Measurements from ENCODE around the gene CTXN3.

The CTXN3 gene

DNA sequence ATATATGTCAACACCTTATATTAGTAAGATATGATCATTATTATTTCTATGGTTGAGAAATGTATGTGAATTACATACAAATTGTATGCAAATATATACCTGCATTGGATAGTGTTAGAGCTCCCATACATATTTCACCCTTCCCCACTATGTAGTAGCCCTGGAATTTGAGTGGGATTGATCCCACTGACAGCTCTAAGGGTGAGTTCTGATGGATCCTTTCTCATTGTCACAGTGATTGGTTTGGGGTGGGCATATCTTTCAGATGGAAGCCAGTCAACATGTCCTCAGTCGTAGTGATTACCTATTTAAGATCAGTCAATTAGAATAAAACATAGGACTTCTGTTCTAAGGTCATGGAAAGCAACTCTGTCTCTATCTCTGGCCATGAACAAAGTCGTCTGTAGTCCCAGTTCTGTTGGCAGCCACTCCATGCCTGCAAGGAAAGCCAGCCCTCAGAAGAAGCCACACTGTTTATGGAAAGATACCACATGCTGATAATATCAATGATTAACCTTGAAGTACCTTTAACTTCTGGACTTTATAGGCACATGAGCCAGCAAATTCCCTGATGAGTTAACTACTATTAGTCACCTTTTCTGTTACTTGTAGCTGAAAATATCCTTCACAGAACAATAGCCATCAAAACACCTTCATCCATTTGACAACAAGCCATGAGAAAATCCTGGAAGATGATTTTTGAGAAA lies 49.2 kb downstream of the CTXN3 start:
- DNase-seq (ENCODE audit: low read depth in 2 of 2): no peak

DNA sequence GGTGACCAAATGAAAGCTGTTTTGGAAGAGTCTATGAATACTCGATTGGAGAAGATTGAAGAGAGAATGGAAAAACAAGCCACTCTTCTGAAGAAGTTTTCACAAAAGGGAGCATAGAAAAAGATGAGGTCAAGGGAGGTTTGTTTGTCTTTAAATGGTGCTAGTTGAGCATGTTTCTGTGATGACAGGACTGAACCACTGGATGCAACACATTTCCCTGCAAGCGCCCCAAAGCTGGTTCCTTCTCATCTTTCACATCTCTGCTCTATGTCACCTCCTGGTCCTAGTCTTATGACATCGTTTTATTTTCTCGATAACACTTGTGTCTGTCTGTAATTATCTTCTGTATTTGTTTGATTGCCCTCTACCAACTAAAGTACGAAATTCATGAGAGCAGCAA lies 50.5 kb downstream of the CTXN3 start:
- no peak for DNase-seq (ENCODE audit: low read depth in 2 of 2)

DNA sequence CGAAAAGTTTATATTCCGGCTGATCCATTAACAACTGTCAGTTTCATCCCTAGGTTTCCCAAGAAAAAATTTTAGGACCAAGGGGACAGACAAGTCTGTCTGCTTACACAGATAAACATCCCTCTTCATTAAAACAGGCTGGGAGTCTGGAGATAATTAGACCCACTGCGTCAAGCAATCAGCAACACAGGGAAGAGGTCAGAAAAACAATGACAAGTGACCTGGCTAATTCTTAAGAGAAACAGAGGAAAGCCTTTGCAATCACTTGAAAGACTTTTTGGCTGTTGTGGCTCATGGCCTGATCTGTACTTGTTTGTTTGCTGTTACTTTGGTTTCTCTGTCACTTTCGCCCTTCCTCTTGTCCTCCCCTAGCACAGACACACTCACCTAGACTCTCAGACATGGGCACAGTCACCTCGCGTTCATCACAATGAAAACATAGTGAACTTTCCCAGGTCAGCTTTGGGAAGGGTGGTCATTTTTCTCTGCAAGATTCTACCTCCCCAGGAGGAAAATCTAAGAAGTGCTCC lies 51.4 kb downstream of the CTXN3 start:
- no peak for DNase-seq (ENCODE audit: low read depth in 2 of 2)

DNA sequence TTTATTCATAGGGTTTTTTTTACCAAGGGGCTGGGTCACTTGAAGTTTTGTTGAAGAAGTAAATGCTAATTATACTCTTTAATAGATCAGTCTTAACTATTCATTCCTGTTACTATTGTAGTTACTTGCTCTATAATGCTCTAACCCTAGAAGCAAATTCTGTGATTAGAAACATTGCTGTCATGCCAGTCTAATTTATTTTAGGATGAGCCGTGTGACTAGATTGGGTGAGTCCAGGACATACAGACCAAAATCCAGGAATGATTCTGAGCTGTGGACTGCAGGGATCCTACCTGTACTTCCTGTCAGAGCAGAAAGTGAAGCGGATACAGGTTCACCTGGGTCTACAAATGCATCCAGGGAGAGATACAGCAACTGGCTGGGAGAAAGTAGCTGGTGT lies 53.6 kb downstream of the CTXN3 start:
- no peak for DNase-seq (ENCODE audit: low read depth in 2 of 2)

DNA sequence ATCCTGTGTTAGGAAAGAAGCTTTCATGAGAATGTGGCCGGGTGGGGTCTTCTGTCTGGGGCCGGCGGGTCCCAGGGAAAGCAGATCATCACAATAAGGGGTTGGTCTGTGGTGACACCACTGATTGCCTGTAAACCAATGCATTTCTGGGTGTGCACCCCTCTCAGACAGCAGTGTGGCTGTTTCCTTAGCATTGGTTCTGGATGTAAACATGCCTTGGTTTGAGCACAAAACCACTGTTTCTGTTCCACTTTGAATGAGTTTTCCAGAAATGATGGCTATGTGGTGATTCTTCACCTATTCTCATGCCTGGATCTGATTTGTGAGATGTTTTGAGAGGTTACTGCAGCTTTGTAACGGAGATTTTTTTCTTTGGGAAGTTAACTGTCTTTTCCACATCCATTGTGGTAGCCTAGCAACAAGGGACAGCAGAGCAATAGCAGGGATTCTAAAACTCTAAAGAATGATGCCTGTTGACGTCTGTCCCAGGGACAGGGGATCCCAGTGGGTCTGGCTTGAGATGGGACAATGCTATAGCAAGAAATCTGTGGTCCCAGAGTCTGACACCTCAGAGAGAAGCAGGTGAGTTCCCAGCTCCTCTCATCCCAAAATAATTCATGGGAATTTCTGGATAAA lies 54.2 kb downstream of the CTXN3 start, which contains the start of gene CCDC192:
Gene CCDC192, plus strand, starts transcription at position 466 of the 636 bp plus-strand sequence. Its CDS starts 55 bp downstream, at position 521.
- no peak for DNase-seq (ENCODE audit: low read depth in 2 of 2)

DNA sequence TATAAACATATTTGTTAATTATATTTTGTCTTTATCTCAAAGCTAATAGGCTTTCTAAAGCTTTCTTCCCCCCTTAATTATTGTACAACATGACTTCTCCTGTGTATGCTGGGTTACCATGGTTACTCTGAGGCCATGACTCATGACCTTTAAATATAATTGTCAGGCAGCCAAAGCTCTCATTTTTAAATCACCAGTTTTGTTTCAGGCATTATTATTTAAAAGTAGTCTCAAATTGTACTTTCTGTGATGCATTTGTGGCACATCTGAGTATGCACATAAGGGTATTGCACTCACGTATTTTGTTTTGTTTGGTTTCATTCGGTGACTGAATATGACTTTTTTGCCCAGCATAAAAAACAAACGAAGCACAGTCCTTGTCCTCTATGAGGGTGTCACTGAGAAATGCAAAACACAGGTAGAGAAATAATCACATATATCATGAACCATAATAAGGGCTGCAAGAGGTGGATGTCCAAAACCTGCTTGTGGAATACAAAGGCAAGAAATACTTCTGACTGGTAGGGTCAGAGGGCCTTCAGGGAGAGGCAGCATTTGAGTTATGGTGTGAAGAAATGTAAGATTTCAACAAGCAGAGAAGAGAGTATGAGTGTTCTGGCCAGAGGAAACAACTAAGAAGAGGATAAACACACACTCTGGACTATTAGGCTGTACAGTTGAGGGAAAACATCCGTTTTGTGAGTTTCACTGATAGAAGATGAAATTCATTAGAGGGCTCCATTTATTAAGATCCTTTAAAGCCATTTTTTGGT lies 56.4 kb downstream of the CTXN3 start:
- no peak for DNase-seq (ENCODE audit: low read depth in 2 of 2)

DNA sequence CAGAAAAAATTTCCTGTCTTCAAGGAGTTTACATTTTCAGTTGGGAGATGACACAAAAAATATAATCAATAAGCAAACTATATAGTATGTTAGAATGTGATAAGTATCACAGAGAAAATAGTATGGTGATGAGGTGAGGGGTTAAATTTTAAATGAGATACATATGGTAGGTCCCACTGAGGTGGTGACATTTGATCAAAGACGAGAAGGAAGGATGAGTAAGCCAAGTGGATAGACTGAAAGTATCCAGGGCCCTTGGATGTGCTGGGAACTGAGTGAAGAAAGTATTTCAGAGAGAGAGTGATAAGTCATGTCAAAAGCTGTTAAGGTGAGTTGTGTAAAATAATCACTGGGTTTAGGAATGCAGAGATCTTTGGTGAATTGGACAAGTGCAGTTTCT lies 57.8 kb downstream of the CTXN3 start:
- no peak for DNase-seq (ENCODE audit: low read depth in 2 of 2)

DNA sequence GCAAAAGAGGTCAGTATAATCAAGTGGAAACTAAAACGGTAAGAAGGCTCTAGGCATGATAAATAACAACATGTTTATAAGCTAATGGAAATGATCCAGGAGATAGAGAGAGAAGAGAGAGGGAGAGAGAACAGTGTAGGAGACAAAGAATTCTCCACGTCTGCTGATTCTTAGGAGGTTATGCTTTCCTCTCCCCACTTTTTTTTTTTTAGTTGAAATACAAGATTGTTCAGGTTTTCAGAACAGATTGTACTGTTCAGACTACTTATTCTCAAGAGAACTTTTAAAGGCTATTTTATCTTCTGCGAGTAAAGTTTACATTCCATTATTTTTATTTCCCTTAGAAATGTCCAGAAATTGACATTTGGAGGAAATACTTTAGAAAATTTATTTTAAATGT lies 58.3 kb downstream of the CTXN3 start:
- DNase-seq (ENCODE audit: low read depth in 2 of 2): no peak
